Endodermal cell (in vitro differentiated cells): Measurements from ENCODE around the gene FKBP14. TPM values are rescaled to one million over a fixed set of nuclear protein-coding genes. Genes with fewer than 3 reads are reported as not detected.
A peak's percentile ranks its signal among the peaks of the same experiment; 100 is the strongest.

Source experiments
- DNase-seq: peaks from one replicate; pipeline ENCODE4 v3.0.0-alpha.2; 2017
- H3K27ac ChIP-seq: 2 replicates; pipeline ENCODE4 v1.5.1; 2013; ENCODE audit warnings: mild to moderate bottlenecking, low read depth, low read length, moderate library complexity
- H3K27me3 ChIP-seq: 2 replicates; pipeline ENCODE4 v1.6.1; 2013; ENCODE audit warnings: mild to moderate bottlenecking, low read length, moderate library complexity; ENCODE audit not compliant: insufficient read depth, control insufficient read depth, poor library complexity, severe bottlenecking
- H3K36me3 ChIP-seq: 2 replicates; pipeline ENCODE4 v1.7.0; 2013; ENCODE audit warnings: mild to moderate bottlenecking, low read length, moderate library complexity; ENCODE audit not compliant: control insufficient read depth, insufficient read depth
- H3K4me1 ChIP-seq: one replicate; pipeline ENCODE4 v1.7.0; 2013; ENCODE audit warnings: low read length; ENCODE audit not compliant: control insufficient read depth, insufficient read depth
- H3K4me3 ChIP-seq: 2 replicates; pipeline ENCODE4 v1.5.1; 2013; ENCODE audit warnings: mild to moderate bottlenecking, low read length, moderate library complexity
- H3K9ac ChIP-seq: 2 replicates; pipeline ENCODE4 v1.6.1; 2013; ENCODE audit warnings: mild to moderate bottlenecking, low read length, moderate library complexity; ENCODE audit not compliant: poor library complexity, severe bottlenecking; ENCODE audit errors: extremely low read depth
- H3K9me3 ChIP-seq: 2 replicates; pipeline ENCODE4 v1.6.1; 2013; ENCODE audit warnings: mild to moderate bottlenecking, low read length, moderate library complexity; ENCODE audit not compliant: control insufficient read depth
- H3K27ac Mint-ChIP-seq: 2 replicates; pipeline ENCODE4 v1.8.0; 2020; ENCODE audit warnings: mixed read lengths
- H3K27me3 Mint-ChIP-seq: 2 replicates; pipeline ENCODE4 v1.8.0; 2021; ENCODE audit warnings: mild to moderate bottlenecking, mixed read lengths; ENCODE audit not compliant: insufficient read depth
- H3K36me3 Mint-ChIP-seq: 2 replicates; pipeline ENCODE4 v1.8.0; 2020; ENCODE audit warnings: low read depth, mixed read lengths
- H3K4me1 Mint-ChIP-seq: 2 replicates; pipeline ENCODE4 v1.8.0; 2020; ENCODE audit warnings: mixed read lengths
- H3K4me3 Mint-ChIP-seq: 2 replicates; pipeline ENCODE4 v1.8.0; 2020; ENCODE audit warnings: mild to moderate bottlenecking, moderate library complexity, mixed read lengths
- H3K9me3 Mint-ChIP-seq: 2 replicates; pipeline ENCODE4 v1.8.0; 2020; ENCODE audit warnings: mild to moderate bottlenecking, mixed read lengths
- CTCF ChIP-seq: fragments of 200-600 bp; sonication (generic); conservative IDR thresholded peaks from 2 replicates; pipeline ENCODE4 v1.5.0; 2021; ENCODE audit warnings: antibody characterized with exemption, mild to moderate bottlenecking
- WGBS, 2 experiments: methylation state at CpG; one replicate each; pipeline versions ENCODE4 v1.1.5 to v1.1.7; 2013; ENCODE audit warnings: missing lambda C conversion rate in 2 of 2, mixed read lengths in 1 of 2; ENCODE audit not compliant: insufficient coverage in 1 of 2, insufficient read length in 1 of 2; 5-methylcytosine and 5-hydroxymethylcytosine counted together
- total RNA-seq, 2 donors: library from RNA; stranded (reverse); fragmentation: NEBNext Ultra II Directional in 1 of 2; extraction: Animal tissue kit (Norgen Biotek cat#: 25700) in 1 of 2; gene quantifications; 2 replicates in 1 of 2; 3 replicates in 1 of 2; pipeline ENCODE4 v1.2.1, GENCODE V29; 2021

FKBP14 gene
- total RNA-seq, 2 donors from 2014 or later = 15.1 to 24.8 TPM

- no peak for TF ChIP-seq CTCF
- no peaks in the 10 kb centered on the region for H3K27me3 ChIP-seq
- no peak overlapping the region for H3K27ac Mint-ChIP-seq
- H3K4me1 Mint-ChIP-seq = peaks cover 26% of the 10 kb centered on the region
- no peaks in the 10 kb centered on the region for H3K4me1 ChIP-seq
- 83 to 94% methylated on average over 2 to 3 of the region's 3 CpGs for WGBS, 2 experiments
- H3K4me3 ChIP-seq = no peak overlapping the region
- no peak overlapping the region for H3K4me3 Mint-ChIP-seq
- no peak overlapping the region for H3K27ac ChIP-seq
- no peak for DNase-seq
- H3K36me3 Mint-ChIP-seq = peaks cover 33% of the 10 kb centered on the region
- H3K36me3 ChIP-seq = peaks cover 48% of the 10 kb centered on the region
- H3K9ac ChIP-seq = no peak overlapping the region
- no peaks in the 10 kb centered on the region for H3K9me3 ChIP-seq
- H3K27me3 Mint-ChIP-seq = no peaks in the 10 kb centered on the region
- no peaks in the 10 kb centered on the region for H3K9me3 Mint-ChIP-seq
Observed at GRCh38 chr7:30046127-30046770, 19.7 kb upstream of the FKBP14 start.

GRCh38 chr7:30041526-30042269, 15.2 kb upstream of the FKBP14 start:
- no peaks in the 10 kb centered on the region for H3K4me1 ChIP-seq
- no peaks in the 10 kb centered on the region for H3K27me3 ChIP-seq
- no peak overlapping the region for H3K4me3 Mint-ChIP-seq
- H3K9me3 Mint-ChIP-seq = no peaks in the 10 kb centered on the region
- no peaks in the 10 kb centered on the region for H3K9me3 ChIP-seq
- no peak overlapping the region for H3K27ac ChIP-seq
- no peak for TF ChIP-seq CTCF
- DNase-seq = no peak
- H3K4me1 Mint-ChIP-seq = peaks cover 38% of the 10 kb centered on the region
- peaks cover 8% of the 10 kb centered on the region for H3K36me3 ChIP-seq
- no peaks in the 10 kb centered on the region for H3K27me3 Mint-ChIP-seq
- H3K36me3 Mint-ChIP-seq = peaks cover 12% of the 10 kb centered on the region
- 90 to 100% methylated on average over 4 of the region's 4 CpGs for WGBS, 2 experiments
- no peak overlapping the region for H3K9ac ChIP-seq
- H3K27ac Mint-ChIP-seq = peak overlapping the region; percentile 46
- H3K4me3 ChIP-seq = no peak overlapping the region

- Histone ChIP-seq H3K27me3 (no peaks in the 10 kb centered on the region), H3K9me3 (no peaks in the 10 kb centered on the region), H3K27ac (no peak overlapping the region), H3K36me3 (peaks cover under 1% of the 10 kb centered on the region), H3K4me3 (no peak overlapping the region), H3K4me1 (no peaks in the 10 kb centered on the region), H3K9ac (no peak overlapping the region)
- no peak overlapping the region for H3K4me3 Mint-ChIP-seq
- H3K4me1 Mint-ChIP-seq = peaks cover 39% of the 10 kb centered on the region
- TF ChIP-seq CTCF = no peak
- no peaks in the 10 kb centered on the region for H3K27me3 Mint-ChIP-seq
- no peak overlapping the region for H3K27ac Mint-ChIP-seq
- H3K36me3 Mint-ChIP-seq = peaks cover 4% of the 10 kb centered on the region
- H3K9me3 Mint-ChIP-seq = no peaks in the 10 kb centered on the region
- no peak for DNase-seq
Observed at GRCh38 chr7:30040938-30041337, 14.4 kb upstream of the FKBP14 start.
